ENCODE measurements around the gene AMPH. TPM values are rescaled to one million over a fixed set of nuclear protein-coding genes. Genes with fewer than 3 reads are reported as not detected.

The AMPH gene
- total and polyA plus RNA-seq, 2 of the 4 experiments (the other 2 are of a cell fraction), result 3.9 to 4.8 TPM

DNA sequence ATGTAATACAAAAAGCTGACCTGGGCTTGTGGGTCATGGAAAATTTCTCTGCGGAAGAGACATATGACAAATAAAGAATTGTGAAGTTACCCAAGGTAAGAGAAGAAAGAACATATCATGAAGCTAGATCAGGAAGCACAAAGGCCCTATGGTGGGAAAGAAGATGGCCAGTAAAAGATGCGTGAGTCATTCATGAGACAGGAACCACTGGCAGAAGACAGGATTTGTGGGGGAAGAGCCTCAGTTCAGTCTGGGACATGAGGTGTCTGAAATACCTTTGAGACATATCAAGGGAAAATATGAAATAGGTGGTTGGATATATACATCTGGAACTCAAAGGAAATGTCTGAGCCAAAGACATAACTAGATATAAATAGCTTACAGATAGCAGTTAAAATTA lies 27.7 kb upstream of the AMPH start:
- no peak overlapping the region for H2BK5ac ChIP-seq (ENCODE audit: low read depth, low read length, poor library complexity, severe bottlenecking)
- ChIA-PET POLR2A (ENCODE audit: unreplicated experiment) (no interaction called here), CTCF (interaction anchor here (1.4 to 2.2 kb wide), 3 partner anchors 207 to 260 kb away, joined by 5 to 11 read pairs (median 5); no protein-coding TSS in a partner anchor)
- H4K5ac ChIP-seq (ENCODE audit: low read depth, low read length), result no peak overlapping the region
- H3K9me3 ChIP-seq (ENCODE audit: control insufficient read depth, insufficient read depth, low read length), result no peaks in the 10 kb centered on the region
- H3K36me3 ChIP-seq (ENCODE audit: control insufficient read depth, insufficient read depth, low read length), result no peaks in the 10 kb centered on the region
- H2BK120ac ChIP-seq (ENCODE audit: low read depth, low read length), result no peak overlapping the region
- no TSS peak for BruUV-seq (replicated peaks)
- no peak overlapping the region for H3K18ac ChIP-seq (ENCODE audit: low read depth, low read length)
- H2BK20ac ChIP-seq (ENCODE audit: low read depth, low read length), result no peak overlapping the region
- H3K27me3 ChIP-seq (ENCODE audit: control insufficient read depth, insufficient read depth, low read length), result no peaks in the 10 kb centered on the region; the same call in 1 of the 2 replicates
- no peaks in the 10 kb centered on the region; the same call in 1 of the 2 replicates for H3K9me1 ChIP-seq (ENCODE audit: insufficient read depth, low read length)
- no peak overlapping the region for H4K91ac ChIP-seq (ENCODE audit: insufficient read depth, low read depth, low read length)
- in situ Hi-C loops (cut with MboI; ENCODE audit: low sequenced_read_pairs) (no loop called here), dilution Hi-C loops (cut with HindIII; ENCODE audit: low sequenced_read_pairs, unreplicated experiment) (no loop called here), intact Hi-C loops (cut with micrococcal nuclease) (no loop called here)
- H3K27ac ChIP-seq (ENCODE audit: insufficient read depth, low read length), result no peak overlapping the region
- TF ChIP-seq MXI1 (IDR thresholded peaks at IDR 0.05; ENCODE audit: borderline replicate concordance, low read depth, low read length), result no peak
- no peak overlapping the region for H3K4me3 ChIP-seq (ENCODE audit: insufficient read depth, low read depth, low read length)
- no peak overlapping the region for H3K4me2 ChIP-seq (ENCODE audit: low read depth, low read length)
- H3K14ac ChIP-seq (replicated peaks; ENCODE audit: low read depth, low read length), result no peak overlapping the region
- no peak overlapping the region for H2AK9ac ChIP-seq (replicated peaks; ENCODE audit: low read depth, low read length, poor library complexity)
- no peak overlapping the region for H4K8ac ChIP-seq (ENCODE audit: low read depth in 2 of 2, low read length in 2 of 2)
- H2AK5ac ChIP-seq (ENCODE audit: low read depth, low read length), result no peak overlapping the region
- DNase-seq (peak; percentile 4), ATAC-seq (ENCODE audit: low read depth) (no peak)
- H2AFZ ChIP-seq (replicated peaks; ENCODE audit: low read length, poor library complexity), result no peak overlapping the region
- H3K4me1 ChIP-seq (ENCODE audit: control insufficient read depth, insufficient read depth, low read length), result no peaks in the 10 kb centered on the region
- H2BK15ac ChIP-seq (ENCODE audit: low read depth, low read length), result no peak overlapping the region
- no peak overlapping the region for H3K9ac ChIP-seq (ENCODE audit: low read depth, low read length)
- 89% methylated on average over 1 of the region's 2 CpGs; no CpG with 5 or more reads in 1 of the 2 experiments for WGBS, 2 experiments (ENCODE audit: extremely low coverage in 2 of 2, insufficient read length in 1 of 2)
- no peak overlapping the region for H3K4ac ChIP-seq (ENCODE audit: low read depth, low read length)
- no peak overlapping the region for H3K23ac ChIP-seq (ENCODE audit: low read depth, low read length)
- H3K56ac ChIP-seq (ENCODE audit: extremely low read depth, insufficient read depth, low read length), result no peak overlapping the region
- no peaks in the 10 kb centered on the region for H3K79me1 ChIP-seq (ENCODE audit: low read depth in 1 of 2, low read length in 2 of 2)
- H4K20me1 ChIP-seq (ENCODE audit: insufficient read depth, low read length), result no peaks in the 10 kb centered on the region
